Measurements from ENCODE around the gene EZH1.

Gene EZH1

DNA sequence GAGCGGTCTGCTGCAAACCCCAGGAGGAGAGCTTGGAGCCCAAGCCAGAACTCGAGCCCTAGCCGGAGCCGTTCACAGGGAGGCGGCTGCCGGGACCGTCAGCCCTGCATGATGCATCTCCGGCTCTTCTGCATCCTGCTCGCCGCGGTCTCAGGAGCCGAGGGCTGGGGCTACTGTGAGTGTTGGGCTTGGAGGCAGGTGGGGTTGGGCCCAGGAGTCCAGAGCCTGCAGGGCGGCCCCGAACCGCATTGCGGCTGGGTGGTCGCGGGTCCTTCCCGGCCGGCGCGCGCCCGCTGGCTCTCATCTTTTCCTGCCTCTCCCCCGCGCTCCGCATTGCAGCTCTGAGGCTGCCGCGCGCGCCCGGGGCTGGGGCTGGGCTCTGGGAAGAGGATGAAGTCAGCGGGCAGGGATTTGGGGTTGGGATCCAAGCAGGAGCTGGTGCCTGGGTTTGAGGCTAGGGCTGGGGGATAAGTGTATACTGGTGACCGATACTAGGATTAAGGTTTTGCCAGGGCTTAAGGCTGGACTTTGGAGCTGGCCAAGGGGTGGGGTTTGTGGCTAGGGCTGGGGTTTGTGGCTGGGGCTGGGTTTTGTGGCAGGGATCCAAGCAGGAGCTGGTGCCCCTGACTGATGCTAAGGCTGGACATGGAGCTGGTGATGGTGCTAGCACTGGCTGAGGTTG, 62.0 kb downstream of the EZH1 start:
- no peak for DNase-seq (ENCODE audit: low read depth)

DNA sequence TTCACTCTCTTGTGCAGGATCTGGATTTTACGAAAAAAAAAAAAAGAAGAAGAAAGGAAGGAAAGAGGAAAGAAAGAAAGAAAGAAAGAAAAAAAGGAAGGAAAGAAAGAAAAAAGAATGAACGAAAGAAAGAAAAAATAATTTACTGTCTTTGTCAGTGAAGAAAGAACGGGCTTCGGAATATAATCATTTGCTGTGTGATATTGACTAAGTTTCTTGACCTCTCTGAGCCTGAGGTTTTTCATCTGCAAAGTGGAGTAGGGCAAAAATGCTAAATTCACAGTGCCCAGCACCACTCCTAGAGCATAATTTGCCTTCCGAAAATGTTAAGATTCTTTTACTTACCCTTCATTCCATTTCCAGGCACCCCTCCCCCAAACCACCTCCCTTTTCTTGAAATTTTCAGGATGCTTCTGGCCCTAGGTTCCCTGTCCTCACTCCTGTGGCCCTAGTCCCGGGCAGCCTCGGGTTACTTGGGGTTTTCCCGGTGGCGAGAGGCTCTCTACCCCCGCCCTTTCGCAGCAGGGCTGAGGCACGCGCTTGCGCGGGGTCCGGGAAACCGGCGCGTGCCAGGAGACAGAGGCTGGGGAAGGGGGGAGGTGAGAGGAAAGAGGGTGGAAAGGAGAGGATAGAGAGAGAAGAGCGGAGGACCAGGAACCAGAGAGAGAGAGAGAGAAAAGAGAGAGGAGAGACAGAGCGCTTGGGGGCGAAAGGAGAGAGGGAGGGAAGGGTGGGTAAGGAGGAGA, 62.7 kb downstream of the EZH1 start, which contains the start of gene CNTNAP1:
Gene CNTNAP1 (plus strand): TSS at position 556 of the 746 bp plus-strand sequence. CDS start 299 bp downstream, outside the sequence.
- DNase-seq (ENCODE audit: low read depth) = no peak

DNA sequence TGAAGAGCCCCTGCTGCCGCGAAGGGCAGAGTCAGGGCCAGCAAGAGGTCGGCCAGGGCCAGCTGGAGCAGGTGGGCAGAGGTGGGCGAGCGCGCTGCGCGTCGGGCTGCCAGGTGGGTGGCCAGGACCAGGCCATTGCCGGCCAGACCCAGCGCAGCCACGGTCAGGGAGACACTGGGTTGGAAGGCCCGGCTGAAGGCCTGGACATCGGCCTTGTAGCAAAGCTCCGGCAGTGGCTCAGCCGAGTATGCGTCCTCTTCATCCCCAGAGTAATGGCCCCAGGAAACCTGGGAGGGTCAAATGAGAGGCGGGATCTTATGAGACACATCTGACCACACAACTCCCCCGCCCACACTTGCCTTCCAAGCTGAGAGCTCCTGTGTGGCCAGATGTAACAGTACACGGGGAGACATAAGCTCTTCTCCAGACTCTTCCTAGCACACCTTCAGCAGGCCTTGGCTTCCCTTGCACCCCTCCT, 64.5 kb downstream of the EZH1 start:
- no peak for DNase-seq (ENCODE audit: low read depth)

DNA sequence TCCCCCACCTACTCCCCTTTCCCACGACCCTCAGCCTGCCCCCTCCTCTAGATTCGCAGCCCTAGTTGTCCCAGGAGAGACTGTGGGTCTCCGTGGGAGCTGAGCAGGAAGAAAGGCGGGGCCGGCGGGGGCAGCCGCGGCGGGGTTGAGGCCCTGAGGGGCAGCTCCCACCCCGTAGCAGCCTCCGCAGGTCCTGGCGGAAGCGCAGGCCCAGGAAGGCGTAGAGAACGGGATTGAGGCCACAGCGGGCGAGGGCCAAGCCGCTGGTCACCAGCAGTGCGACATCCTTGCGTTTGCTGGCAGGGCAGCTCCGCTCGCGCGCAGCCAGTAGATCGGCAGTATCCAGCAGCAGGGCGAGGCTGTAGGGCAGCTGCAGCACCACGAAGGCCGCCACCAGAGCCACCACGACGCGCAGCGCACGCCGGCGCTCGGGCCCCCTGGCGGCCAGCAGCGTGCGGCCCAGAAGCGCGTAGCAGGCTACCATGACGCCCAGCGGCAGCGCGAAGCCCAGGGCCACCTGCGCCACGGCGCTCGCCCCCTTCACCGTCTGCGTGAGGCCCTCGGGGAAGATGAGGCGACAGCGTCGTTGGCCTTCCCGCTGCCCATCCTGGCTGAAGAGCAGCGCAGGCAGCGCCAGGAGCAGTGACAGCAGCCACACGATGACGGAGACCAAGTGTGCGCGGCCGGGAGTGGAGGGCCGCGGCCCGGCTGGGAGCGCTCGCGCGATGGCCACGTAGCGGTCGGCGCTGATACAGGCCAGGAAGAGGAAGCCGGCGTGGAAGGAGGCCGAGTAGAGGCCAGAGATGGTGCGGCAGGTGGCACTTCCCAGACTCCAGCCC, 65.1 kb downstream of the EZH1 start:
- no peak for DNase-seq (ENCODE audit: low read depth)

DNA sequence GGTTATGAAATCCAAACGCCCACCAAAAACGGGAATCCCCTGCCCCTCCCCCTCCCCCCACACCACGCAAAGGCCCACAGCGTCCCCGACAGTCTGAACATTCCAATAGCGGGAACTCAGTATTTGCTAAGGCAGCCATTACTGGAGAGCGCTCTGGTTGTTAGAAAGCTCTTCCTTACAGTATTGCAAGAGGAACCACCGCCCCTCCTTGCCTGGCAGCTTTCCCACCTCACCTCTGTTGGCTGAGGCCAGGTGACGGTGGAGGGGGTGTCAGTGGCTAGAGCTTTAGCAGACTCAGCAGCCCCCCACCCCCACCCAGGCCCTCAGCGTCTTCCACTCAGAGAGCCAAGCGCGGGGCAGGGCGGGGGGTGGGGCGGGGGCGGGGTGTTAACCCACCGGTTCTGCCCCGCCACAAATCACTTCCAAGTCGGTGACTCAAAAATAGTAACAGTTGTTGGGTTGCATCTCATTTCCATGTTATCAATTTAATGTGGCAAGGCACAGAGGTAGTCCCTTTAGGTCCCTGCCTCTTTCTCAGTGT, 65.8 kb downstream of the EZH1 start:
- no peak for DNase-seq (ENCODE audit: low read depth)

DNA sequence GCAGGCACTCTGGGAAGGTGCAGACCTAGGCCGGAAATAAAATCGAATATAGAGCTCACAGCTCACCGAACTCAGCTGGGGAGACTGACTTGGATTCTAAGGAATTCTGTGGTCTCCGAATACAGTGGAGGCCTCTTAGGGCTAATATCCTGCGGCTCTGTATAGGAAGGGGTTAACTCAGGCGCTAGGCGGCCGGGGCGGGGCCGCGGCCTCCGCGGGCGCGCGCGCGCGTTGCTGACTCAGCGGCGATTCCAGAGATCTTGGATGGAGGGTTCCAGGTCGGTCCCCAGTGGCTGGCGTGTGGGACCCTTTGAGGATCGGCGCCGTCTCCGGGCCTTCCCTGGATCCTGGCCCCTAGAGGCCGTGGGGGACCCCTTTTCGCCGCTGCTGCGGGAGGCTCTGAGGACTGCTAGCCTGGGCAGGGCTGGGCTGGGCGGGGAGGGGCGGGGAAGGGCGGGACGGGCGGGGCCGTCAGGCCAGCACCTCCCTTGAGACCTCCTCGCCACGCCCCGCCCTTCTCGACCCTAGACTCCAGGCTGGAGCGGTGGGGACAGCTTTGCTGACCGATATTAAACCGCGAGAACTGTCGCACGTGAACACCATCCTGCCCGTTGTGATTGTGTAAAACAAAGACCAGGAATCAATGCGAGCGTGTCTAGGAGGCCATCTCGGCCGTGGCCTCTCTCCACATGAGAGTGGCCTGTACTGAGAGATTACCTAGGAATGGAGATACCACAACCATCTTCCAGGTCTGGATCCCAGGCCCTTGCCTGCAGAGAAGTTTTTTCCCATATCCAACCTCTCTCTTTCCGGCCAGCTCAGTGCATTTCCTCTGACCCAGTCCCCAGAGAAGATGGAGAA, 66.7 kb downstream of the EZH1 start:
- DNase-seq (ENCODE audit: low read depth) = peak; percentile 78

DNA sequence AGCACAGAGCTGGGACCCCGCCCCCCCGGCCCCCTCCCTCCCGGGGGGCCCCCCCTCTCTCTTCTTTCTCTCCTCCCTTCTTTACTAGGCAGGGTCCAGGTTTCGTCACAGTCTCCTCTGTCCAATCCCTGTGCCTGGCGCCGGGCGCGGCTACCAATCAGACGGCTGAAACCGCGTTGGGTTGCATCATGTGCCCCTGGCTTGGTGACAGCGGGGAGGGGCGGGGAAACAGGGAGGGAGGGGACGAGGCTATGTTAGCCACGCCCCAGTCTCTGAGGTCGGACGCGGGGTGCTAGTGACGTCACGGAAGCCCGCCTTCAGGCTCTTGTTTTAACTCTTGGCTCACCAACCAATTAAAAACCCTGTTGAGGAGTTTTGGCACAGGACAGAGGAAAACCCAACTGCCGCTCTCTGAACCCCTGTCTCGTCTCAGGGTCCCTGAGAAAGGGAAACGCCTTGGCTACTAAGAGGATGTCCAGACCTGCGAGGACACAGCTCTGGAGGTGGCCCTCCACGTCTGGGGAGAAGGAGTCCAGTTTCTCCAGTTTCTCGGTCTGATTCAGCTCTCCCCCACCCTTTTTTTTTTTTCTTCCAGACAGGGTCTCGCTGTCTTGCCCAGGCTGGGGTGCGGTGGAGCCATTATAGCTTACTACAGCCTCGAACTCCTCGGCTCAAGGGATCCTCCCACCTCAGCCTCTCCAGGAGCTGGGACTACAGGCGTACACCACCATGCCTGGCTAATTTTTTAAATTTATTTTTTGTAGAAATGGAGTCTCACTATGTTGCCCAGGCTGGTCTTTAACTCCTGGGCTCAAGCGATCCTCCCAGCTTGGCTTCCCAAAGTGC, 67.6 kb downstream of the EZH1 start:
- peak; percentile 99 for DNase-seq (ENCODE audit: low read depth)

DNA sequence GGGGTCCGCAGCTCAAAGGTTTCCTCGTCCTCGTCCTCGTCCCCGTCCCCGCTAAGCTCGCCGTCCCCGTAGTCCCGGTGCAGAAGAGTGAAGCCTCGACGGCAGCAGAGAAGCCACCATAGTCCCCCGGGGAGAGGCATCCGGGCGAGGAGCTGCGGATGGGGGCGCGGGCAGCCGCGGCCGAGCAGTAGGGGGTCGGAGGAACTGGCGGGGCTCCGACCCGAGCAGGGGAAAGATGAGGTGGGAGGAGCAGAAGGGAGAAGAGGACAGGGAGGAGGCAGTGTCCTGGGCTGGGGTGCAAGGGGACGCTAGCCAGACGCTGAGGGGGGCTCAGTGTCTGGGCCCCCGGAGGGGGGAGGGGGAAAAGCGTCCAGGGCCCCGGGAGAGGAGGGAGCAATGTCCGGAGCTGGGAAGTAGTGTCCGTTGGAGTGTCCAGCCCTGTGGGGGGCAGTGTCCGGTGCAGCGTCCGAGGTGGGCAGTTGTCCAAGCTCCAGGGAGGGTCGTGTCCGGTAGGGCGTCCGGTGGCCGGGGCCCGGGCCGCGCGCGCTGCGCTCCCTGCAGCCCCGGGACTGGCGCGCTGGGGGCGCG, 68.3 kb downstream of the EZH1 start, which contains the start of gene PLEKHH3:
Gene PLEKHH3 (minus strand): TSS at position 571 of the 588 bp plus-strand sequence. CDS start 431 bp downstream, at position 140.
- no peak for DNase-seq (ENCODE audit: low read depth)

DNA sequence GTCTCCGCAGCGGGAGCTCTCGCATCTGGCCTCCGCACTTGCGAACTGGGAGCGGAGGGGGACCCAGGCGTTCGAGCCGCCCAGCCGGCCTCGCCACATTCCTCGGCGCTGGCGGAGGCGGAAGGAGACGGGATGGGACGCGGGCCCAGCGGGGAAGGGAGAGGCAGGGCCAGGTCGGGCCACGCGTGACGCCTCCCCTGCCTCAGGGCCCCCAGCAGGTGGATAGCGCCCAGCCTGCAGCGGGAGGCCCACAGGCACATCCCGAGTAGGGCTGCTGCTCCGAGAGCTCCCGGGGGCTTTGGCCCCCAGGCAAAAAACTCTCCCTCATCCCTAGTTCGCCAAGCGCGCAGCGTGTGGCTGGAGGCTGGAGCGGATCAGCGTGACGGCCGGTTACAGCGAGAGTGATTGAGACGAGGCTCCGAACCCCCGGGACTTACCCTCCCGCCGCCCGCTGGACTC, 68.8 kb downstream of the EZH1 start:
- DNase-seq (ENCODE audit: low read depth) = no peak

DNA sequence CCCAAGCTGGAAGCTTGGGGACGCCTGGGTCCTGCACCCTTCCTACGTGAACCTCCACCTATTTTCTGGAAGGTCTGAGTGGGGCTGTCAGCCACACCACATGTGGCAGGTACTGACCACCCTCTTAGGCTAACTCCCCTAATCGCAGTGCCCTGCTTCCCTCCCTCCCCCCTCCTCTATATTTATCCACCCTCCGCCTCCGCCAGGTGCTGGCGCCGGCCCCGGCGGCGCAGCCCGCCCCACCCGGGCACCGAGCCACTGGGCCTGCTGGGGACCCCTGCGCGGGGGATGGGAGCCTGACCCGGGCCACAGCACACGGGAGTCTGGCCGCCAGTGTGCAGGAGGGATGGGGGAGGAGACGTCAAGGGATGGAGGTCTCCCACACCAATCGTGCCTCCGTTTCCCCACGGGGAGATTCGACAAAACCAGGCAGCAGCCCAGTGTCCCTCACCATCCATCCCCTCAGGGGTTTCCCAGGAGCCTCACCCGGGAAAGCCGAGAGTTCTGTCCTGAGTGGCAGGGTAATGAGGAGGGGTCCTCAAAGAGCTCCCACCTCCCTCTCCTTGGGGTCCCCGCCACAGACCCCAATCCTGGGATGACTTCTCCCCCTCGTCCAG, 69.4 kb downstream of the EZH1 start:
- DNase-seq (ENCODE audit: low read depth) = no peak

DNA sequence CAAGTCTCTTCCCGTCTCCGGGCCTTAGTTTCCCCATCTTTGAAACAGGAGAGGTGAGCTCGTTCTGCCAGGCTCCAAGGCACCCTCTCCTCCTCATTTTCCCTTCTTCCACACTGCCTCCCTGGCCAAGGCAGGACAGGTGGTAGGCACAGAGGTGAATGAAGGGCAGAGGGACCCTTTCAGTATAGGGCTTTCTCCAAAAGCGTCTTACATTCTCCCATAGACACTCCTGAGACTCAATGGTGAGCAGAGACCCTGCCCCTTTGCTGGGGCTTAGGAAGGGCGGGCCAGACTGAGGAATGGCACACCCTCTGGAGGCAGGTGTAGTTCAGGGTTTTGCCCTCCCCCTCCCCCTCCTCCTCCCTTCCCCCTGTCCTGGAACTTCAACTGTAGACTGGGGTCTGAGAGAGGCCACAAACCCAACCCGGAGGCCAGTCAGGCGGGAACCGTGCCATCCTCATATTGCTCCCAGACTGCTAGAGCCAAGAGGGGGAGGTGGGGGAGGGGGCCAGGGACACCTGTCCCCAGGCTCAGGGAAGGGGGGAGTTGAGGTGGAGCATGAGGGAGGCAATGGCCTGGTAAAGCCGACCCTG, 70.0 kb downstream of the EZH1 start:
- DNase-seq (ENCODE audit: low read depth) = no peak

DNA sequence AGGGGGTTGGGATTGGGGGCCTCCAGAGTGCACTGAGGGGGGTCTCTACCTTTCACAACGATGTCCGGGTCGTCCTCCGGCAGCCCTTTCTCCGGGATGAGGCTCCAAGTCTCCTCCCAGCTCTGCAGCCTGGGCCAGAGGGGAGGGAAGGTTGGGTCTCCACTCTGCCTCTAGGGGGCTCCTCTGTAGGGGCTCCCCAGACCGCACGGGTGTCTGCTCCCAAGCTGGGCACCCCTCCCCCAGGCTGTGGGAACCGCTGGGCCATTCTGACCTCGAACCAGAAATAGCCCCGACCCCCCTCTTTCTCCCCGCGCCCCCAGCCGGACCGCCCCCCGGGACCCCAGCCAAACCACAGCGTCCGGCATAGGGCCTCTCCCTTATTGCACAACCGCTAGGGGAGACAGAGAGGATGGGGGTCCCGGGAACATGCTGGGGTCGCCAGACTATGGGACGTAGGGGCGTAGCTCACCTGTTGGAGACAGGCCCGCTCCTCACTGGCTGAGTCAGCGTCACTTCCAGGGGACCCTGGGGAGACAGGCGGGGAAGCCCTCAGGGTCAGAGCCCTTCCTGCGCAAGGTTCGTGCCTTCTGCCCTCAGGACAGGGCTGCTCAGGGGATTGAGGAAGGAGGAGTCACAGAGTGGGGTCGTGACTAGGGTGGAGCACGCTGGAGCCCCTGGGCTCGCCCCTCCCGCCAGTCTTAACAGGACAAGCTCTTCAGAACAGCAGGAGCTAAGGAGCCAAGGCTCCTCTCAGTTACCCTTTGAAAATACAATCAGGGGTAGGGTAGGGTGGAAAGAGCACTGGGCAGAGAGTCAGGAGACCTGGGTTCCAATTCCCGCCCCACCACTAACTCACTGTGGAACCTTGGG, 70.7 kb downstream of the EZH1 start:
- DNase-seq (ENCODE audit: low read depth) = no peak

DNA sequence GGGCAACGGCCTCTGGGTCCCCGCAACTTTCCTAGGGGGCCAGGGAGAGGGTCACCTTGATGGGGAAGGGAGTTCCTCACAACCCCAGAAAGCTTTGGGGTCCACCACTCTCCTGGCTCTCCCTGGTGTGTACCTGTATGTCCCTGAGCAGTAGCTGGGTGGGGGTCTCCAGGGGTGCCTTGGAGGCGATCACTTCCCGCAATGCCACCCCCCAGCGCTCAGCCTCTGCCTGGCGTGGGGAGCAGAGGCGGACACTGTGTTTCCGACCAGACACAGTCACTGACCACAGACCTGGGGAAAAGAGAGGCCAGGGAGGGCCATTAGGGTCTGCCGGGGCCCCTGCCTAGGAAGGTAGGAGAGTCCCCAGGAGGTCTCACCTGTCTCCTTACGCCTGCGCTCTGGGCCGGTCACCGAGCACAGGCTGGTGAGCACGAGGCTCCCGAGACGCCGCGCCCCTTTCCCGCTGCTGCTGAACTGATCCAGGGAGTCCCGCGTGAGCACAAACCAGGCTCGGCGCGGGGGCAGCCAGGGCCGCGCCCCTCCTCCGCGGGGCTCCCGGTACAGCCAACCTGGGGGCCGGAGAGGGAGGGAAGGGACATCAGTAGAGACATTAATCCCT, 71.5 kb downstream of the EZH1 start:
- DNase-seq (ENCODE audit: low read depth) = no peak

DNA sequence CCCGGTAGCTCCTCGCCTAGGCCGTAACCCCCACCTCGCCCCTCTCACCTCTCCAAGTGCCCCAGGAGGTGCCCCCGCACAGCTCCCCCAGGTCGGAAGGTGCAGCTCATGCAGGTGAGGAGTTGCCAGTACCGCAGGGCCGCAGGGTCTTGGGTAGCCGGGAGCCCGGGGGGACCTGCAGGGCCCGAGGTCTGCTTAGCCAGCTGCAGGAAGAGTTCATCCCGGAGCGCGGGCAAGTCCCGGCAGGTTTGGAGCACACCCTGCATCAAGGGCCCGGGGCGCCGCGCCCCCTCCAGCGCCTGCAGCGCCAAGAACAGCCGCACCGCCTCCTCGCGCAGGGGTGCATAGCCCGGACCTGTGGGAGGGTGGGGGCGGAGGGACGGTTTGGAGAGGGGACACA, 72.8 kb downstream of the EZH1 start:
- DNase-seq (ENCODE audit: low read depth) = no peak

DNA sequence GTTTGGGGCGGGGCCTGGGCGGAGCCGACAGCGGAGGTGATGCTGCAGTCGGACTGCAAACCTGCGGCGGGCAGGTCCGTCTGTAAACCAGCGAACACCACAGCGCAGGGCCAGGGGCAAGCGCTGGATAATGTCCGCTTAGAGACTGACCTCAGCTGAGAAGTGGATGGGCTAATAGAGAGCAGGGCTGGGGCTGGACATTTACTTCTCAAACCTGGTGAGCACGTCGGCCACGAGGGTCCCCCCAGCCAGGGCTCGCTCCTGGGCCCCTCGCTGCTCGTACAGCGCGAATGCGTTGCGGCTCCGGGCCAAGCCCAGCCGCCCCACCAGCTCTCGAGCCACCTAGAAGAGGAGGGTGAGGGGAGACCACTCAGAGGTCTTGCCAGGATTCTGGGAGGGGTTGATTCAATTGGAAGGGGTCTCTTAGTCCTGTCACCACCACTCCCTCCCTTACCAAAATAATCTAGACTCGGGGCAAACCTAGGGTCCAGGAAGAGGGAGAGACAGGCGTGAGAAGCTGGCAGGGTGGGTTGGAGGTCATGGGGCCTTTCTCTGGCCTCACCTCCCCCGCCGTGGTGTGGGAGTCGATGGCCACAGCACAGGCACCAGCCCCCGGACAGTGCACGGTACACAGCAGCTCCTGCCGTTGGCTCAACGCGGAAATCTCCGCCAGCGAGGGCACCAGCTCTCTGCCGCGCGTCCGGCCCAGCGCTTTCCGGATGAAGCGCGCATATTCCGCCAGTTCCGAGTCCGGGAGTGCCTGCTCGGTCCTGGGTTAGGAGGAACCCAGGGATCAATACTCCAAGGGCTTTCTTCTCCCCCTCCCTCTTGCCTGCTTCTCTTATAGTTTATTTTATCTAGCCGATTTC, 73.8 kb downstream of the EZH1 start:
- no peak for DNase-seq (ENCODE audit: low read depth)
